Measurements from ENCODE around the gene RPH3AL.

RPH3AL gene

GRCh38 chr17:306116-306515, 46.5 kb downstream of the RPH3AL start:
- no peaks in the 10 kb centered on the region for H3K9me3 ChIP-seq (ENCODE audit: control extremely low read depth in 1 of 5, control insufficient read depth in 4 of 5, insufficient read depth in 2 of 5, low read depth in 1 of 5, low read length in 4 of 5)
- no peak overlapping the region for H3K4me3 ChIP-seq (ENCODE audit: control insufficient read depth in 1 of 7, extremely low read depth in 1 of 7, insufficient read depth in 4 of 7, low read depth in 2 of 7, low read length in 6 of 7)
- H3K4me1 ChIP-seq (ENCODE audit: control extremely low read depth in 1 of 4, control insufficient read depth in 4 of 4, insufficient read depth in 4 of 4, low read length in 3 of 4), result peaks cover 0 to 25% (median 10%) of the 10 kb centered on the region in 4 experiments
- DNase-seq, result no peak
- WGBS (ENCODE audit: insufficient coverage), result 96% methylated on average over 11 of the region's 16 CpGs
- H3K27me3 ChIP-seq (replicated peaks in 2 of 5; ENCODE audit: control insufficient read depth in 4 of 5, insufficient read depth in 5 of 5, low read length in 4 of 5), result no peaks in the 10 kb centered on the region
- no peak overlapping the region for H3K27ac ChIP-seq (ENCODE audit: insufficient read depth in 1 of 2, low read depth in 1 of 2, low read length in 2 of 2, poor library complexity in 1 of 2, severe bottlenecking in 2 of 2)
- ChIA-PET CTCF (interaction anchor here (0.9 kb wide), 1 partner anchor 131 kb away, joined by 3 read pairs; no protein-coding TSS in a partner anchor), POLR2A (no interaction called here)
- no peaks in the 10 kb centered on the region for H3K36me3 ChIP-seq (ENCODE audit: control insufficient read depth in 4 of 4, insufficient read depth in 4 of 4, low read length in 3 of 4)

DNA sequence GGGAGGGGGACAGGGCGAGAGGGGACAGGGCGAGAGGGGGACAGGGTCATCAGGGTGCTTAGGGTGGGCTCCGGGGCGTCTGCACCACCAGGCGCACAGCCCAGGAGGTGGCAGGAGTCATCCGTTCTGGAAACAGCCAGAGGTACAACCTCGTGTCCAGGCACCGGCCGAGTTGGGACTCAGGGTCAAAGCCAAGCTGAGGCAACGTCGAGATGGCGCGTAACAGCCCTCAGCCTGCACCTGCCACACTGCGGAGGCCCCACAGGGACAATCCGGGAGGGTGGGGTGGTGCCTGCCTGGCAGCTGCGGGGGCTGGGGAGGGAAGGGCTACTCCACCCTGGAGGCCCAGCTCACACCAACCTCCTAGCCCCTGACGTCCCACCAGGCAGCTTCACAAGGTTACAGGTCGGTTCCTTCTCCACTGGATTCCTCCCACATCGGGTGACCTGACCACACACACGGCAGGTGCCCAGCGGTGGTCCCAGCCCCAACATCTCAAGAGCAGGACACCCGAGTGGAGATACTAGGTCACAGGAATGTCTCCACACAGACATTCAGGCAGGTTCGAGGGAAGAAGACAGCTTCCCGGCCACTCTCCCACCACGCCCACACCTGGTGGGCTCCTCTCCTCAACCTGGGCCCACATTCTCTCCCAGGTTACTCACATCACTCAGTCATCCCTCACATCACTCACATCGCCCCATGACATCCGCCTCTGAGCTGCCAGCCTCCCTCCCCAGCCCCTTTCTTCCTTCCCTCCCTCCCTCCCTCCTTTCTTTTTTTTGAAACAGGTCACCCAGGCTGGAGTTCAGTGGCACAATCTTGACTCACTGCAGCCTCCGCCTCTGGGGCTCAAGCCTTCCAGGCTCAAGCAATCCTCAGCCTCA, 47.3 kb downstream of the RPH3AL start:
- no peaks in the 10 kb centered on the region for H3K27me3 ChIP-seq (replicated peaks in 2 of 5; ENCODE audit: control insufficient read depth in 4 of 5, insufficient read depth in 5 of 5, low read length in 4 of 5)
- H3K9me3 ChIP-seq (ENCODE audit: control extremely low read depth in 1 of 5, control insufficient read depth in 4 of 5, insufficient read depth in 2 of 5, low read depth in 1 of 5, low read length in 4 of 5), result no peaks in the 10 kb centered on the region
- 83% methylated on average over 26 of the region's 28 CpGs for WGBS (ENCODE audit: insufficient coverage)
- ChIA-PET CTCF (no interaction called here), POLR2A (interaction anchor here (1.1 kb wide), 1 partner anchor 45 kb away, joined by 3 read pairs; no protein-coding TSS in a partner anchor)
- H3K36me3 ChIP-seq (ENCODE audit: control insufficient read depth in 4 of 4, insufficient read depth in 4 of 4, low read length in 3 of 4), result no peaks in the 10 kb centered on the region
- DNase-seq, result no peak
- H3K4me3 ChIP-seq (ENCODE audit: control insufficient read depth in 1 of 7, extremely low read depth in 1 of 7, insufficient read depth in 4 of 7, low read depth in 2 of 7, low read length in 6 of 7), result no peak overlapping the region
- peaks cover 0 to 25% (median 10%) of the 10 kb centered on the region in 4 experiments for H3K4me1 ChIP-seq (ENCODE audit: control extremely low read depth in 1 of 4, control insufficient read depth in 4 of 4, insufficient read depth in 4 of 4, low read length in 3 of 4)
- H3K27ac ChIP-seq (ENCODE audit: insufficient read depth in 1 of 2, low read depth in 1 of 2, low read length in 2 of 2, poor library complexity in 1 of 2, severe bottlenecking in 2 of 2), result no peak overlapping the region

DNA sequence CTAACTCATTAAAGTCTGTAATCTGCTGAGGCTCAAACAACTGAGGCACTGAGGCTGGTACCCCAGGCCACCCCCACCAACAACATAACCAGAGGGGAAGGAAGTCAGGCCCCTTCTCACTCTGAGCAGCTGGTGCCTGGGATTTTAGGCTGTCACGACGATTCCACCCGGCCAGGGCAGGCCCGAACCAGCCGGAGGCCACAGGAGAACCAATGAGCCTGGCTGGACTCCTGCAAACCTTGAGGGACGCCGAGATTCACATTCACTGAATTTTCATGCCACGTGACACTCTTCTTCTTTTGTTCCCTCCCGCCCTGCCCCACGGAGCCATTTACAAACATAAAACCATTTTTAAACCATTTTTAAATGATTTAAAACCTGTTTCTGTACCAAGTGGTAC, 48.1 kb downstream of the RPH3AL start:
- Histone ChIP-seq H3K4me1 (ENCODE audit: control extremely low read depth in 1 of 4, control insufficient read depth in 4 of 4, insufficient read depth in 4 of 4, low read length in 3 of 4) (peaks cover 0 to 21% (median 10%) of the 10 kb centered on the region in 4 experiments), H3K27me3 (replicated peaks in 2 of 5; ENCODE audit: control insufficient read depth in 4 of 5, insufficient read depth in 5 of 5, low read length in 4 of 5) (no peaks in the 10 kb centered on the region), H3K36me3 (ENCODE audit: control insufficient read depth in 4 of 4, insufficient read depth in 4 of 4, low read length in 3 of 4) (no peaks in the 10 kb centered on the region), H3K27ac (ENCODE audit: insufficient read depth in 1 of 2, low read depth in 1 of 2, low read length in 2 of 2, poor library complexity in 1 of 2, severe bottlenecking in 2 of 2) (no peak overlapping the region), H3K9me3 (ENCODE audit: control extremely low read depth in 1 of 5, control insufficient read depth in 4 of 5, insufficient read depth in 2 of 5, low read depth in 1 of 5, low read length in 4 of 5) (no peaks in the 10 kb centered on the region), H3K4me3 (ENCODE audit: control insufficient read depth in 1 of 7, extremely low read depth in 1 of 7, insufficient read depth in 4 of 7, low read depth in 2 of 7, low read length in 6 of 7) (peak overlapping the region in 1 of 7 experiments; percentile 10)
- CTCF ChIA-PET, result no interaction called here
- POLR2A ChIA-PET, result interaction anchor here (1.1 kb wide), 1 partner anchor 46 kb away, joined by 3 read pairs; no protein-coding TSS in a partner anchor
- DNase-seq, result peak in 1 of 3 donors; percentile 25
- WGBS (ENCODE audit: insufficient coverage), result 43% methylated on average over 8 of the region's 10 CpGs

GRCh38 chr17:303168-303567, 49.4 kb downstream of the RPH3AL start:
- POLR2A ChIA-PET, result no interaction called here
- Histone ChIP-seq H3K4me3 (ENCODE audit: control insufficient read depth in 1 of 7, extremely low read depth in 1 of 7, insufficient read depth in 4 of 7, low read depth in 2 of 7, low read length in 6 of 7) (no peak overlapping the region), H3K27ac (ENCODE audit: insufficient read depth in 1 of 2, low read depth in 1 of 2, low read length in 2 of 2, poor library complexity in 1 of 2, severe bottlenecking in 2 of 2) (no peak overlapping the region), H3K27me3 (replicated peaks in 2 of 5; ENCODE audit: control insufficient read depth in 4 of 5, insufficient read depth in 5 of 5, low read length in 4 of 5) (no peaks in the 10 kb centered on the region), H3K4me1 (ENCODE audit: control extremely low read depth in 1 of 4, control insufficient read depth in 4 of 4, insufficient read depth in 4 of 4, low read length in 3 of 4) (peaks cover 0 to 12% (median 7%) of the 10 kb centered on the region in 4 experiments), H3K9me3 (ENCODE audit: control extremely low read depth in 1 of 5, control insufficient read depth in 4 of 5, insufficient read depth in 2 of 5, low read depth in 1 of 5, low read length in 4 of 5) (no peaks in the 10 kb centered on the region), H3K36me3 (ENCODE audit: control insufficient read depth in 4 of 4, insufficient read depth in 4 of 4, low read length in 3 of 4) (no peaks in the 10 kb centered on the region)
- no peak for DNase-seq
- 98% methylated on average over 4 of the region's 9 CpGs for WGBS (ENCODE audit: insufficient coverage)
- CTCF ChIA-PET, result interaction anchor here (0.8 to 0.9 kb wide), 2 partner anchors 28 to 84 kb away, joined by 3 read pairs; no protein-coding TSS in a partner anchor

DNA sequence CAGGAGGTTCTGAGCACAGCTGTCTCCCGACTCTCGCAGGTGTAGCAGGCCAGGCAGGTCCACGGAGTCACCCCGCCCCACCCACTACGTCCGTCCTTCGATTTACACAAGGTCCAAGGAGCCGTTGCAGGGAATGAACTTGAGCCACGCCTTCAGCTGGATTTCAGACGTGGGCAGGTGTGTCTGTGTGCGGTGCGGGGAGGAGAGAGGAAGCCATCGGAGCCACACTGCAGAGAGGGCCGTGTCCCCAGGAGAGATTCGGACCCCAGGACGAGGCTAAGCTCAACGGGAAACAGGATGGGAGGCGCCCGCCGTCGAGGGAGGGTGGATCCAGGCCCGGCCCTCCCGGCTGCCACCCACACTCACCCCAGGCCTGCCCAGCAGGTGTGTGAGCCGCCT, 50.3 kb downstream of the RPH3AL start:
- 91% methylated on average over 23 of the region's 24 CpGs for WGBS (ENCODE audit: insufficient coverage)

GRCh38 chr17:301681-302299, 50.8 kb downstream of the RPH3AL start:
- H3K36me3 ChIP-seq (ENCODE audit: control insufficient read depth in 4 of 4, insufficient read depth in 4 of 4, low read length in 3 of 4), result no peaks in the 10 kb centered on the region
- H3K4me1 ChIP-seq (ENCODE audit: control extremely low read depth in 1 of 4, control insufficient read depth in 4 of 4, insufficient read depth in 4 of 4, low read length in 3 of 4), result peaks cover 0 to 6% (median 4%) of the 10 kb centered on the region in 4 experiments
- 96% methylated on average over 27 of the region's 27 CpGs for WGBS (ENCODE audit: insufficient coverage)
- no peaks in the 10 kb centered on the region for H3K9me3 ChIP-seq (ENCODE audit: control extremely low read depth in 1 of 5, control insufficient read depth in 4 of 5, insufficient read depth in 2 of 5, low read depth in 1 of 5, low read length in 4 of 5)
- H3K4me3 ChIP-seq (ENCODE audit: control insufficient read depth in 1 of 7, extremely low read depth in 1 of 7, insufficient read depth in 4 of 7, low read depth in 2 of 7, low read length in 6 of 7), result no peak overlapping the region
- H3K27me3 ChIP-seq (replicated peaks in 2 of 5; ENCODE audit: control insufficient read depth in 4 of 5, insufficient read depth in 5 of 5, low read length in 4 of 5), result no peaks in the 10 kb centered on the region
- ChIA-PET CTCF (interaction anchor here (1.2 to 1.3 kb wide), 2 partner anchors 10 to 137 kb away, joined by 3 to 5 read pairs; no protein-coding TSS in a partner anchor), POLR2A (no interaction called here)
- H3K27ac ChIP-seq (ENCODE audit: insufficient read depth in 1 of 2, low read depth in 1 of 2, low read length in 2 of 2, poor library complexity in 1 of 2, severe bottlenecking in 2 of 2), result no peak overlapping the region
- peak in 1 of 3 donors; percentile 36 for DNase-seq

More for the DNA sequence above, 50.3 kb downstream of the RPH3AL start:
- peaks cover 0 to 6% (median 4%) of the 10 kb centered on the region in 4 experiments for H3K4me1 ChIP-seq (ENCODE audit: control extremely low read depth in 1 of 4, control insufficient read depth in 4 of 4, insufficient read depth in 4 of 4, low read length in 3 of 4)
- POLR2A ChIA-PET, result no interaction called here
- H3K9me3 ChIP-seq (ENCODE audit: control extremely low read depth in 1 of 5, control insufficient read depth in 4 of 5, insufficient read depth in 2 of 5, low read depth in 1 of 5, low read length in 4 of 5), result no peaks in the 10 kb centered on the region
- no peak overlapping the region for H3K27ac ChIP-seq (ENCODE audit: insufficient read depth in 1 of 2, low read depth in 1 of 2, low read length in 2 of 2, poor library complexity in 1 of 2, severe bottlenecking in 2 of 2)
- H3K36me3 ChIP-seq (ENCODE audit: control insufficient read depth in 4 of 4, insufficient read depth in 4 of 4, low read length in 3 of 4), result no peaks in the 10 kb centered on the region
- CTCF ChIA-PET, result interaction anchor here (0.8 to 1.3 kb wide), 4 partner anchors 10 to 137 kb away, joined by 3 to 5 read pairs (median 3); no protein-coding TSS in a partner anchor
- H3K4me3 ChIP-seq (ENCODE audit: control insufficient read depth in 1 of 7, extremely low read depth in 1 of 7, insufficient read depth in 4 of 7, low read depth in 2 of 7, low read length in 6 of 7), result no peak overlapping the region
- H3K27me3 ChIP-seq (replicated peaks in 2 of 5; ENCODE audit: control insufficient read depth in 4 of 5, insufficient read depth in 5 of 5, low read length in 4 of 5), result no peaks in the 10 kb centered on the region
- no peak for DNase-seq

- no peak for DNase-seq
- CTCF ChIA-PET, result no interaction called here
- no peaks in the 10 kb centered on the region for H3K36me3 ChIP-seq (ENCODE audit: control insufficient read depth in 4 of 4, insufficient read depth in 4 of 4, low read length in 3 of 4)
Measured at GRCh38 chr17:300881-301280, 51.7 kb downstream of the RPH3AL start.

More at GRCh38 chr17:300881-301280, 51.7 kb downstream of the RPH3AL start:
- WGBS (ENCODE audit: insufficient coverage), result 94% methylated on average over 11 of the region's 11 CpGs
- H3K27ac ChIP-seq (ENCODE audit: insufficient read depth in 1 of 2, low read depth in 1 of 2, low read length in 2 of 2, poor library complexity in 1 of 2, severe bottlenecking in 2 of 2), result no peak overlapping the region
- no peak overlapping the region for H3K4me3 ChIP-seq (ENCODE audit: control insufficient read depth in 1 of 7, extremely low read depth in 1 of 7, insufficient read depth in 4 of 7, low read depth in 2 of 7, low read length in 6 of 7)
- H3K27me3 ChIP-seq (replicated peaks in 2 of 5; ENCODE audit: control insufficient read depth in 4 of 5, insufficient read depth in 5 of 5, low read length in 4 of 5), result no peaks in the 10 kb centered on the region
- no peaks in the 10 kb centered on the region for H3K9me3 ChIP-seq (ENCODE audit: control extremely low read depth in 1 of 5, control insufficient read depth in 4 of 5, insufficient read depth in 2 of 5, low read depth in 1 of 5, low read length in 4 of 5)
- peaks cover 0 to 6% (median 4%) of the 10 kb centered on the region in 4 experiments for H3K4me1 ChIP-seq (ENCODE audit: control extremely low read depth in 1 of 4, control insufficient read depth in 4 of 4, insufficient read depth in 4 of 4, low read length in 3 of 4)
- POLR2A ChIA-PET, result no interaction called here

All from common myeloid progenitor, CD34-positive (primary cell).